Esophagus (tissue), 2 donors: Measurements from ENCODE around the gene CHAC1. TPM values are rescaled to one million over a fixed set of nuclear protein-coding genes. Genes with fewer than 3 reads are reported as not detected.

Experiments used
- H3K27ac ChIP-seq, 2 donors: one replicate each; pipeline ENCODE4 v1.5.1; 2013; ENCODE audit warnings: low read depth in 2 of 2, mild to moderate bottlenecking in 2 of 2, inconsistent platforms in 1 of 2, low read length in 1 of 2, moderate library complexity in 1 of 2
- H3K27me3 ChIP-seq, 2 donors: one replicate each; pipeline ENCODE4 v1.6.1; 2013; ENCODE audit warnings: low read length in 2 of 2, control low read depth in 1 of 2, mild to moderate bottlenecking in 1 of 2; ENCODE audit not compliant: insufficient read depth in 2 of 2, control insufficient read depth in 1 of 2
- H3K36me3 ChIP-seq, 2 donors: one replicate each; pipeline ENCODE4 v1.6.1; 2013; ENCODE audit warnings: low read length in 1 of 2; ENCODE audit not compliant: control insufficient read depth in 2 of 2, insufficient read depth in 2 of 2
- H3K4me1 ChIP-seq, 2 donors: one replicate each; pipeline ENCODE4 v1.6.1; 2013; ENCODE audit warnings: low read length in 1 of 2; ENCODE audit not compliant: control insufficient read depth in 2 of 2, insufficient read depth in 2 of 2
- H3K4me3 ChIP-seq, 2 donors: one replicate each; pipeline ENCODE4 v1.5.1; 2013; ENCODE audit warnings: low read length in 2 of 2, mild to moderate bottlenecking in 2 of 2, low read depth in 1 of 2, moderate library complexity in 1 of 2
- H3K9me3 ChIP-seq, 2 donors: one replicate each; pipeline ENCODE4 v1.6.1; 2013; ENCODE audit warnings: mild to moderate bottlenecking in 2 of 2, low read depth in 1 of 2, low read length in 1 of 2, moderate library complexity in 1 of 2; ENCODE audit not compliant: control insufficient read depth in 2 of 2, insufficient read depth in 1 of 2
- WGBS, 2 donors: extraction: QIAGEN DNeasy Blood & Tissue Kit; methylation state at CpG; one replicate each; pipeline ENCODE4 v1.1.7; 2013; 5-methylcytosine and 5-hydroxymethylcytosine counted together
- polyA plus RNA-seq, 2 donors: library from polyadenylated mRNA; stranded (reverse); fragments of 200-250 nt; gene quantifications; one replicate each; pipeline ENCODE4 v1.2.3, GENCODE V29; 2013
- donor health status: healthy with polysubstance abuse.
- donor health status: Bipolar disorder and iron deficiency.

CHAC1 gene
- polyA plus RNA-seq, 2 donors = 21.1 to 70.9 TPM

DNA sequence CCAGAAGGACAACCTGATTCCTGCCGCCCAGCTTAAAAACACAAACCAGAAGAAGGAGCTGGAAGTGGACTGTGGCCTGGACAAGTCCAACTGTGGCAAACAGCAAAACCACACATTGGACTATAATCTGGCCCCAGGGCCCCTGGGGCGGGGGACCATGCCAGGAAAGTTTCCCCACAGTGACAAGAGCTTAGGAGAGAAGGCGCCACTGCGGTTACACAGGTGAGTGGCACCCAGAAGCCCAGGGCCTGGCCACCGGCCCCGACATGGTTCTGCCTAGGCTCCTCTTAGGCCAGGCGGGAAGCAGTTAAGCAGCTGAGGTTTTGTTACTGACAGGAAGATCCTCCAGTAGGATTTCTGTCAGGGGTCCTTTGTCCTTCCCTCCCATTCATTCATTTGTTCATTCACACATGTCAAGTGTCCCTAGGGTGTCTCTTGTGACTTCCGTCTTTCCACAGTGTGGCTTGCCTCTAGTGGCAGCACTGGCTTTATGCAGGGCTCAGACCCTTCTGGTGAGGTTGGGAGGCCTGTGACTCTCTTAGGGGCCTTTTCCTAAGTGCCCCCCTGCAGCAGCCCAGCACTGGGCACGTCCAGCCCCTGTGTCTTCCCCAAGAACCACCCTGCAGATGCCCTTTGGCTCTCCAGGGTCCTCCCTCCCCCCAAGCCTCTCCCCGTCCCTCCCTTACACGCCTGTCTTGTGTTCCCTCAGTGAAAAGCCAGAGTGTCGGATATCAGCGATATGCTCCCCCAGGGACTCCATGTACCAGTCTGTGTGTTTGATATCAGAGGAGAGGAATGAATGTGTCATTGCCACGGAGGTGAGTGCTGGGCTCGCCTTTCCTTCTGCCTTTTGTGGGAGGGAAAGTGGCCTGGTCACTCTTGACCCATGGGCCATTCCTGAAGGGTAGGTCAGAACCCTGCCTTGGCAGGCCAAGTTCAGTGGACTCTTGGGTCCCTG is 16.3 kb upstream of the CHAC1 start:
- H3K27ac ChIP-seq = no peak overlapping the region
- peaks cover 0 to 3% of the 10 kb centered on the region in 2 donors for H3K36me3 ChIP-seq
- peaks cover 0 to under 1% of the 10 kb centered on the region in 2 donors for H3K27me3 ChIP-seq
- peaks cover 0 to 3% of the 10 kb centered on the region in 2 donors for H3K4me1 ChIP-seq
- 79 to 83% methylated on average over 15 of the region's 15 CpGs for WGBS, 2 donors
- H3K4me3 ChIP-seq = no peak overlapping the region
- no peaks in the 10 kb centered on the region for H3K9me3 ChIP-seq

DNA sequence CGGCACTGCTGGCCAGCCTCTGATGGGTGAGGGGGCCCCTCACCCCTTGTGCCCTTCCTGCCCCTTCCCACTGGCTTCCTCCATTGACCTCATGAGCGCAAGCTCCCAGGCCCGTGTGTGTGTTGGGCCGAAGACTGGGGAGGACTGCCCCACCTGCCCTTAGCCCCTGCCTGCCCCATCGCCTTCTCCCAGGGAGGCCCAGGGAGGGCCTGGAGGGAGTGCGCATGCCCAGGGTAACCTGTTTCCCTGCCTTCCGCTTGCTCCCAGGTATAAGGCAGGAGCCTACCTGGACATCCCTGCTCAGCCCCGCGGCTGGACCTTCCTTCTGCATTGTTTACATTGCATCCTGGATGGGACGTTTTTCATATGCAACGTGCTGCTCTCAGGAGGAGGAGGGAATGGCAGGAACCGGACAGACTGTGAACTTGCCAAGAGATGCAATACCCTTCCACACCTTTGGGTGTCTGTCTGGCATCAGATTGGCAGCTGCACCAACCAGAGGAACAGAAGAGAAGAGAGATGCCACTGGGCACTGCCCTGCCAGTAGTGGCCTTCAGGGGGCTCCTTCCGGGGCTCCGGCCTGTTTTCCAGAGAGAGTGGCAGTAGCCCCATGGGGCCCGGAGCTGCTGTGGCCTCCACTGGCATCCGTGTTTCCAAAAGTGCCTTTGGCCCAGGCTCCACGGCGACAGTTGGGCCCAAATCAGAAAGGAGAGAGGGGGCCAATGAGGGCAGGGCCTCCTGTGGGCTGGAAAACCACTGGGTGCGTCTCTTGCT is 15.3 kb upstream of the CHAC1 start:
- WGBS, 2 donors = 63 to 73% methylated on average over 19 of the region's 19 CpGs
- Histone ChIP-seq H3K36me3 (peaks cover 0 to 3% of the 10 kb centered on the region in 2 donors), H3K9me3 (no peaks in the 10 kb centered on the region), H3K27me3 (no peaks in the 10 kb centered on the region), H3K4me3 (peak overlapping the region in 1 of 2 donors; percentile 0), H3K27ac (no peak overlapping the region), H3K4me1 (peaks cover 0 to 9% of the 10 kb centered on the region in 2 donors)

DNA sequence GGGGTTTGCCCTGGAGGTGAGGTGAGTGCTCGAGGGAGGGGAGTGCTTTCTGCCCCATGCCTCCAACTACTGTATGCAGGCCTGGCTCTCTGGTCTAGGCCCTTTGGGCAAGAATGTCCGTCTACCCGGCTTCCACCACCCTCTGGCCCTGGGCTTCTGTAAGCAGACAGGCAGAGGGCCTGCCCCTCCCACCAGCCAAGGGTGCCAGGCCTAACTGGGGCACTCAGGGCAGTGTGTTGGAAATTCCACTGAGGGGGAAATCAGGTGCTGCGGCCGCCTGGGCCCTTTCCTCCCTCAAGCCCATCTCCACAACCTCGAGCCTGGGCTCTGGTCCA is 14.8 kb upstream of the CHAC1 start:
- Histone ChIP-seq H3K27ac (no peak overlapping the region), H3K36me3 (peaks cover 0 to 3% of the 10 kb centered on the region in 2 donors)
- 78 to 79% methylated on average over 6 of the region's 6 CpGs for WGBS, 2 donors

DNA sequence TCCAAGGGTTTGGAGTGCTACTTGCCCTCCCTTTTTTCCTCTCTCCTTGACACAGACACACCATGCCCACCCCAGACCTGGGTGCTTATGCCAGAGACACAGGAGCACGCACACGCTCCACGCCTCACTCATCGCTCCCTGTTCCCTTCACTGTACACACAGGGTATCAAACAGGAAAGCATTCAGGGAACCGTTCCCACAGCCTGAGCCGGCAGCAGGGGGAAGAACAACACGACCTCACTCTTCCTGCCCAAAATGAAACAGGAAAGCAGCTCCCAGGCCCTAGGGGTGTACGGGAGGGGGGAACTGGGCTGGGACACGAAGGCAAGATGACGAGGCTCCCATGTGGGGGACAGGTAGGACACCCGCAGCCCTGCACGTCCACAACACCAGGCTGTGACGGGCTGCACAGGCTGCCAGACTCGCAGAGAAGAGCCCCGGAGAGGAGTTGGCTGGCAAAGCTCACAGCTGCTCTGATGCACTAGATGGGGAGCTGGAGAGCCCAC is 12.9 kb upstream of the CHAC1 start:
- WGBS, 2 donors = 44 to 60% methylated on average over 15 of the region's 15 CpGs
- H3K27ac ChIP-seq = peak overlapping the region; percentile 33 to 79
- peaks cover 0 to 10% of the 10 kb centered on the region in 2 donors for H3K4me1 ChIP-seq
- H3K27me3 ChIP-seq = no peaks in the 10 kb centered on the region
- H3K4me3 ChIP-seq = no peak overlapping the region
- no peaks in the 10 kb centered on the region for H3K9me3 ChIP-seq
- peaks cover 0 to 3% of the 10 kb centered on the region in 2 donors for H3K36me3 ChIP-seq

More for the DNA sequence above, 14.8 kb upstream of the CHAC1 start:
- no peaks in the 10 kb centered on the region for H3K27me3 ChIP-seq
- H3K9me3 ChIP-seq = no peaks in the 10 kb centered on the region
- no peak overlapping the region for H3K4me3 ChIP-seq
- peaks cover 0 to 10% of the 10 kb centered on the region in 2 donors for H3K4me1 ChIP-seq

DNA sequence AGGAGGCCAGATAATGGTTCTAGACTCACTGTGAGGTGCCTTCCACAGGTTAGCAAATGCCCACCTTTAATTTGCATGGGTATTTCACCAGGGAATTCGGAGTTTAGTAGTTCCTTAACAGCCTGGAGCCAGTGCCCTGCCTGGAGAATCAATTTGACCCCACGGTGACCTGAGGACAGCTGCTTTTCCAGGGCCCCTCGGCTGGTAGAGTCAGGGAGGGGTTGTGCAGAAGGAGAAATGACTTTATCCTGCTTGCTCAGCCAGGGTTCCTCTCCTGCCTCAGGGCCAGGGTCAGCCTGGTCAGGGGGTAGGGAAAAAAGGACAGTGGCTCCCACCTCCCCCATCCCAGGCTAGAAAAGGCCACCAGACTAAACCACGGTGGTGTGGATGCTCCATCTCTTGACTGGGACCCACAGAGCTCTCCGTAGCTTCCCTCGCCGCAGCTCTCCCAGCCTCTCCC is 12.2 kb upstream of the CHAC1 start:
- Histone ChIP-seq H3K9me3 (no peaks in the 10 kb centered on the region), H3K27me3 (no peaks in the 10 kb centered on the region), H3K27ac (peak overlapping the region; percentile 68 to 79), H3K4me1 (peaks cover 0 to 10% of the 10 kb centered on the region in 2 donors), H3K36me3 (peaks cover 0 to 3% of the 10 kb centered on the region in 2 donors), H3K4me3 (peak overlapping the region; percentile 52 to 54)
- WGBS, 2 donors = 25 to 28% methylated on average over 7 of the region's 7 CpGs

DNA sequence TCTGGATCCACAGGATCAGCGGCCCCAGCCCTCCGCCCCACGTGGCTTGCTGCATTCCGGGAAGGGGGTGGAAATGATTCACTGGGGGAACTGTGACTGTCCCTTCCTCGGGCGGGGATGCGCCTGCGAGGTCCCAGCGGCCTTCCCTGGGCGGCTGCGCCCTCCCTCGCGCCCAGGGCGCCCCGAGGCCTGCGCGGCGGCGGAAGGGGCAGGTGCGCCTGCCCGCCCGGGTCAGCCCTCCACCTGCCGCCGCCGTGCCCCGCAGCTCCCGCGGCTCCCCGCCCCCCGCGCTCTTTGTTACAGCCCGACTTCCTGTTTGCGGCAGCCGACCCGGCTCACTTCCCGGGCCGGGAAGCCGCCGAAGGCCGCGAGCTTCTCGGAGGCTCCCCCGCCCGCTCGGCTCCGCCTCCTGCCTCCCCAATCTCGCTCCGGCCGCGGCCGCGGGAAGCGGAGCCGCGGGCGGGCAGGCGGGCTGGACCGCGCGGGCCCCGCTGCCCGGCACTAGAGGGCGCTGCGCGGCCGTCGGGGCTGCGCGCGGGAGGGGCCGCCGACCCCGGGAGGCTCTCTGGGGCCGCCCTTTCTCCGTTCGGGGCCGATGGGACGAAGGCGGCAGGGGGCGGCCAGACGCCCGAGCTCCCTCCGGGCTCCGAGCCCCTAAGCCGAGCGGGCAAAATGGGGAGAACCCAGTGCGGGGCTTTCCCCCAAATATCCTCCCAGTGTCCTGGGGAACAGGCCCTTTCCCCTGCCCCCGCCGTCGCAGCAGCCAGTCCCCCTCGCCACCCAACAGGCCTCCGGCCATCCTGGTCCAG is 11.5 kb upstream of the CHAC1 start:
- no peaks in the 10 kb centered on the region for H3K27me3 ChIP-seq
- H3K4me1 ChIP-seq = peaks cover 0 to 10% of the 10 kb centered on the region in 2 donors
- H3K9me3 ChIP-seq = no peaks in the 10 kb centered on the region
- H3K36me3 ChIP-seq = no peaks in the 10 kb centered on the region
- peak overlapping the region; percentile 52 to 54 for H3K4me3 ChIP-seq
- 1% methylated on average over 75 to 92 of the region's 92 CpGs for WGBS, 2 donors
- peak overlapping the region; percentile 68 to 79 for H3K27ac ChIP-seq

DNA sequence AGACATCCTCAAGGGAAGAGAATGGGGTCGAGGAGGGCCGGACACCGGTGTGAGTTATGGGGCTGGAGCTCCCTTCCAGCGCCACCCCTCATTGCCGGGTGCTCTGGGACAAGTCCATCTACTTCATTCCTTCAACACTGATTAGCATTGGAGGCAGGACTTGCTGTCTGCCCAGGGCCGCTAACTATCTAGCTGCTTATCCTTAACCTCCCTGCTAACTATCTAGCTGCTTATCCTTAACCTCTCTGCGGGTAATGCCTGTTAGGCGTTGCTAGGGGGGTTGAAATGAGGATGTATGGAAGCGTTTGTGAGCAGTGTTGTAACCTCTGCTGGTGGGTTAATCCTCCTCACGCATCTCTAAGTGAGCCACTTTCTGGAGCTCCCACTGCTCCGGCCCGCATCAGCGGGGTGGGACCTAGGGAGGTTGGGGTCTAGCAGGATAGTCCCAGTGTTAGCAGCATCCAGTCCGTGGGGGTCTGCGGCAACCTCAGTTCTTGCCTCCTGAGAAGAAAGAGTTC is 10.9 kb upstream of the CHAC1 start:
- H3K4me3 ChIP-seq = peak overlapping the region; percentile 52 to 54
- no peaks in the 10 kb centered on the region for H3K27me3 ChIP-seq
- no peaks in the 10 kb centered on the region for H3K9me3 ChIP-seq
- H3K27ac ChIP-seq = peak overlapping the region; percentile 68 to 79
- WGBS, 2 donors = 30 to 36% methylated on average over 15 of the region's 15 CpGs
- H3K4me1 ChIP-seq = peaks cover under 1 to 10% of the 10 kb centered on the region in 2 donors
- no peaks in the 10 kb centered on the region for H3K36me3 ChIP-seq

DNA sequence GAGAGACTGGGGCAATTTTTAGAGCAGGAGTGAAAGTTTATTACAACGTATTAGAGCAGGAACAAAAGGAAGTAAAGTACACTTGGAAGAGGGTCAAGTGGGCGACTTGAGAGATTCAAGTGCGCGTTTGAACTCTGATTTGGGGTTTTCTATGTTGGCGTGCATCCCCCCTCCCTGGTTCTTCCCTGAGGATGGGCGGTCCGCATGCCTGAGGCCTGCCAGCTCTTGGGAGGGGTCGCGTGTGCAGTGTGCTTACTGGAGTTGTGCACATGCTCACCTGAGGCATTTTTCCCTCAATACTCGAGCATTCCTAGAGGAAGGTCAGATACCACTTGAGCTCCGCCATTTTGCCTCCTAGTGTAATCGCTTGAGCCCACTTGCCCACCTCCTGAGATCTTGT is 10.4 kb upstream of the CHAC1 start:
- Histone ChIP-seq H3K4me1 (peaks cover 2 to 10% of the 10 kb centered on the region in 2 donors), H3K27me3 (no peaks in the 10 kb centered on the region), H3K9me3 (no peaks in the 10 kb centered on the region), H3K4me3 (no peak overlapping the region), H3K36me3 (no peaks in the 10 kb centered on the region), H3K27ac (no peak overlapping the region)
- 71 to 76% methylated on average over 12 of the region's 12 CpGs for WGBS, 2 donors
